GM19025 (cell line): Measurements from ENCODE around the gene GADD45B.

Experiments
- ATAC-seq: cut with Tn5 transposase; IDR thresholded peaks from one replicate; pipeline ENCODE4 v1.9.1; 2021; ENCODE audit warnings: mild to moderate bottlenecking, low read depth, moderate library complexity; ENCODE audit not compliant: unreplicated experiment

The GADD45B gene

DNA sequence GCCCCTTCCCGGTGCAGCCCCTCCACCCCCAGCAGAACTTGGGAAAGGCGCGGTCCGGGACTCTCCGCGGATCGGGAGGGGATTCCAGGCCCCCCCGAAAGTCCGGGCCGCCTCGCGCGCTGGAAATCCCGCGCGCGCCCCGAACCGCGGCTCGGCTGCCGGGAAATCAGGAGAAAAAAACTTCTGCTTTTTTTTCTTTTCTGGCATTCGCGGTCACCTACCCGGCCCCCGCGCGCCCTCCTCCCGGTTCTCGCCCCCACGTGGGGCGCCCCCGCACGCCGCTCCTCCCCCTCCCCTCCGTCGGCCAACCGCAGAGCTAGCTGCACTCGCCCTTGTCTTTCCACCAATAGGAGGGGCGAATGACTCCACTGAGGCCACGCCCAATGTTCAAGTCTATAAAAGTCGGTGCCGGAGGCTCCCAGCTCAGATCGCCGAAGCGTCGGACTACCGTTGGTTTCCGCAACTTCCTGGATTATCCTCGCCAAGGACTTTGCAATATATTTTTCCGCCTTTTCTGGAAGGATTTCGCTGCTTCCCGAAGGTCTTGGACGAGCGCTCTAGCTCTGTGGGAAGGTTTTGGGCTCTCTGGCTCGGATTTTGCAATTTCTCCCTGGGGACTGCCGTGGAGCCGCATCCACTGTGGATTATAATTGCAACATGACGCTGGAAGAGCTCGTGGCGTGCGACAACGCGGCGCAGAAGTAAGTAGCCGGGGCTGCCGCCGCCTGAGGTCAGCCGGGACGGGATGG is at the start of gene GADD45B:
Gene GADD45B (plus strand): TSS at position 426 of the 749 bp plus-strand sequence. CDS start 232 bp downstream, at position 658.
- peak; percentile 39 for ATAC-seq

DNA sequence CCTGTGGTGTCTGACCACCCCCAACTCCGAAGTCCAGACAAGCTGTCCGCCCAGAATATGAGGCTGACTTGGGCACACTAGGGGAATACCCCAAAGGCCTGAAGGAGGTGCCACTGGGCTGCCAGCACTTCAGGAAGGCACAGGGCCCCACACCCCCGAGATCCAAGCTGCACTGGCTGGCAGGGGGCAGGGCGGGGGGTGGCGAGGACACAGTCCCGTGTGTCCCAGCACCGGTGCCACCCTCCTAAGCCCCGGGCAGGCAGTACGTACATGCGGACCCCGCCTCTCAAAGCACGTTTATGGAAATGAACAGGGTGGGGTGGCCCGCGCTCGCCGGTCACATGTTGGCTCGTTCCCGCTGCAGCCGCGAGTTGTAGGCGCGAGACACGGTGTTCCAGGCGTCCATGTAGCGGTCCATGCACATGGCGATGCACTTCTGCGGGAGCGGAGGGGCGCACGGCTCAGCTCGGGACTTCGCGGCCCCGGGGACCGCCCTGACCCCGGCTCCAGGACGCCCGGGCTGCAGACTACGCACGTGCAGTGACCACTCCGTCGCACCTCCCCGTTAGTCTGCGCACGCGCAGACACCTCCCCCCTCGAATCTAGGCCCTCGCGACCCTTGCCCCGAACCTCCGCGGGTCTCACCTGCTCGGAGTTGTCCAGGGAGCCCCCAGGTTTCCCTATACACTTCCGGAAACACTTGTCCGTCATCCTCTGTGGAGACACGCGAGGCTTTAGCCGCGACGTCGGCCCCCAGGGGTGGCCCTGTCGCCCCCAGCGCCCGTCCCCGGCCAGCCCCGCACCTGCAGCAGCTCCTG is 49.1 kb upstream of the GADD45B start:
- no peak for ATAC-seq

GRCh38 chr19:2427429-2428320 is 48.3 kb upstream of the GADD45B start, which contains the start of gene TIMM13:
Gene TIMM13, minus strand, starts transcription at chr19:2427586. Its CDS starts 53 bp downstream, at chr19:2427533.
- ATAC-seq: peak; percentile 76

GRCh38 chr19:2428321-2428690 is 47.6 kb upstream of the GADD45B start:
- no peak for ATAC-seq

DNA sequence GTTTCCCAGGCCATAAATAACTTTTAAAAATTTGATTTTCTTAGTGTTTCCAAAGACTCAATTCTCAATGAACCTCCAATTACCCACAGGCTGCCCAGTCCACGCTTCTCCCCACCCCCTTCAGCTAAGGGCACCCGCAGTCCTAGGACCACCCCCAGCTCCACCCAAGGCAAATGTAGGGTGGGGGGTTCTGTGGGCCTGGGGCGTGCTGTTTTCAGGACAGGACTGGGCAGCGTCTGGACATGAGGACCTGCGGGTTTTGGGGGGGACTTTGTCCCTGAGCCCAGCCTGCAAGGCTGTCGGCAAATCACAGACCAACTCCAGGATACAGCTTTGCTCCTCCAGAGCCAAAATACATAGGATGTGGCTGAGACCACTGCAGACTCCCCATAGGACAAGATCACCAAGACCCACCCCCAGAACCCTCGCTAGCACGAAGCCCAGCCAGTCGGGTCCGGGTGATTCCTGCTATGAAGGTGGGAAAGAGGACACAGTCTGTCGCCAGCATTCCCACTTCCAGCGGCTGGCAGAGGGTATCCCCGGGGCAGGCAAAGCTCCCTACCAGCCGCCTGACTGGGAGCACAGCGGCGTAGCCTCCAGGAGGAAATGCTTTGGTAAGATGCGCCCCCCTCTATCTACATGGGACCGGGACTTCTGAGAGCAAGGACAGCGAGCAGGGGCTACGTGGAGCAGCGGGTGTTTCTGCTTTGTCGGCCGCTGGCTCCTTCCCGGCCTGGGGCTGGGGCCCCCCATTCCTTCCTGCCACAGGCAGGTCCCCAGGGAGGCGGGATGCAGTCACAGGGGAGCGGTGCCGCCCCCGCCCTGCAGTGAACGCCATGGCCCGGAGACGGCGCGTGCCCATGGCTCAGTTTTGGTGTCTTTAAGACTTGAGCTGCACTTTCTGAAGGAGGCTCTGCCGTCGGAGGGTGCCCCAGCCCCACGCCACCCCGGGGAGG is 46.9 kb upstream of the GADD45B start:
- ATAC-seq: no peak

GRCh38 chr19:2429917-2430535 is 45.9 kb upstream of the GADD45B start:
- no peak for ATAC-seq

- no peak for ATAC-seq
Measured at GRCh38 chr19:2431318-2432055, 44.4 kb upstream of the GADD45B start.

DNA sequence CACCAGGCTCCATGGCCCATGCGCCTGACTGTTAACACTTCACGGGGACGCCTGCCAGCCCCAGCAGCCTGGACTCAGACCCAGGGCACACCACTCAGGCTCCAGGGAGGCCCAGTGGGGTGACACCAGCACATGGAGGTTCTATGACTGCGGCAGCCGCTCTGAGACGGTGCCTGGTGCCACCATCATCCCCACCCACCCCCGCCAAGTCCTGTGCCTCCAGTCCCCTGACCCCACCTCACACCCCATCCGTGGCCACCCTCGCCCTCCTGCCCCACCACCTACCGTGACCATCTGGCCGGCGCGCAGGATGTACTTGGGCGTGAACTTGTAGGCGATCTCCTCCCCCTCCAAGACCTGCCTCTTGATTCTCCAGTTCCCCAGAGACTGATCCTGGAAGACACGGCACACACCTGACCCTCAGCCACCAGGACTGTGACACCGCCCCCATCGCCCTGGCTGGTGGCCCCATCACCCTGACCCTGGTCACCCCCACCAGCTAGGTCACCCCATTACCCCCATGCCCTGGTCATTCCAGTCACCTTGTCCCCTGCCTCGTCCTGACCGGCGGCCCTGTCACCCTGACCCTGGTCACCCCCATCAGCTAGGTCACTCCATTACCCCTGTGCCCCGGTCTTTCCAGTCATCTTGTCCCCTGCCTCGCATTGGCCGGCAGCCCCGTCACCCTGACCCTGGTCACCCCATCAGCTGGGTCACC is 43.6 kb upstream of the GADD45B start:
- no peak for ATAC-seq

GRCh38 chr19:2433854-2434253 is 42.1 kb upstream of the GADD45B start:
- ATAC-seq: no peak

DNA sequence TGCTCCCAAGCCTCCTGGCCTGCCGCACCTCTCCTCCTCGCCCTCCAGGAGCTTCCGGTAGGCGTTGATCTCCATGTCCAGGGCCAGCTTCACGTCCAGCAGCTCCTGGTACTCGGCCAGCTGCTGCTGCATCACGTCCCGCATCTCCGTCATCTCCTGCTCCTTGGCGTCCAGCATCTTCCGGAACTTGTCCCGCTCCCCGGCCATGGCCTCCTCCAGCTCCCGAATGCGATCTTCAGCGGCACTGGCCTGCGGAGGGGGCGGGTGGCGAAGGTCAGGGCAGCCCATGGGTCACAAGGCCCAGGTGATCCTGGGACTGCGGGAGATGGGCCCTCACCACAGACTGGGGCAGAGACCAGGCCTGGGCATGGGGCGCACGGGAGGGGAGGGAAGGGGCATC is 41.7 kb upstream of the GADD45B start:
- ATAC-seq: no peak

GRCh38 chr19:2434721-2435265 is 41.1 kb upstream of the GADD45B start:
- no peak for ATAC-seq

DNA sequence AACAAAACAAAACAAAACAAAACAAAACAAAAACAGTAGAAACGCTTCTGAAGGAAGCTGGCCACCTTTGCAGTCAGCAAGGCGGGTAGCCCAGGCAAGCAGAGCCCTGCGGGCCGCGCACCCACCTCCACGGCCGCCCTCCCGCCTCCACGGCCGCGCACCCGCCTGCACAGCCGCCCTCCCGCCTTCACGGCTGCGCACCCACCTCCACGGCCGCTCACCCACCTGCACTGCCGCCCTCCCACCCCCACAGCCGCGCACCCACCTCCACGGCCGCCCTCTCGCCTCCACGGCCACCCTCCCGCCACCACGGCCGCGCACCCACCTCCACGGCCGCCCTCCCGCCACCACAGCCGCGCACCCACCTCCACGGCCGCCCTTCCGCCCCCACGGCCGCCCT is 39.5 kb upstream of the GADD45B start:
- ATAC-seq: no peak

- ATAC-seq: no peak
Measured at GRCh38 chr19:2436926-2437325, 39.0 kb upstream of the GADD45B start.

- no peak for ATAC-seq
Measured at GRCh38 chr19:2438178-2438577, 37.7 kb upstream of the GADD45B start.

GRCh38 chr19:2440515-2440914 is 35.4 kb upstream of the GADD45B start:
- ATAC-seq: no peak

DNA sequence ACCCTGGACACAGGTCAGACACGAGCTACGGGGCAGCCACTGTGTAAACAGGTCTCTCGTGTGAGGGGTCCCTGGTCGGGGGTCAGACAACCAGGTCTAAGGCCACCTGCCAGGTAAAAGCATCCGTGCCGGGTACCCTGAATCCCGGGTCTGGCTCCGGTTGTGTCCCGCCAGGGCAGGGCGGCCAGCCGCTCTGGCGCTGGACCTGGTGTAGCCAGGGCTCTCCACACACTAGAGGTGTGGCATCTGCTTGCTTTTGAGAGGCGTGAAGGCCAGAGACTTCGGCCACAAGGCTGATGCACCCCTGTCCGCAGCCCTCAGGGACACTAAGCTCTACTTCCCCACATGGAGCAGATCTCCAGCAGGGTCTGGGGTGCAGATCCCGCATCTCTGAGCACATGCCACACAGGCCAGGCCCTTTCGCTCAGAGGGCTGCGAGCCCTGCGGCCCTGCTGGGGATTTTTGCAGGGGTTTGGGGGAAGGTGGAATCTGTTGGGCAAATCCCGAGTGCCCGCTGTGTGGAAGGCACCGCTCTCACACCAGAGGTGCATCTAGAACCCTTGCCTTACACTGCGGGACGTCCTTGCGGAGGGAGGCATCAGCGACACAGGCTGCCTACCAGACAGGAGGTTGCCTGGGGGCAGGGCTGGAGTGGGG is 34.7 kb upstream of the GADD45B start:
- ATAC-seq: no peak
